ENCODE measurements around the gene GRAMD2B. TPM values are rescaled to one million over a fixed set of nuclear protein-coding genes. Genes with fewer than 3 reads are reported as not detected.

Gene GRAMD2B
- total RNA-seq, 2 donors from 2014 or later: 41.1 to 45.0 TPM

- Histone ChIP-seq H3K4me1 (peaks cover 0 to 7% of the 10 kb centered on the region in 2 donors), H3K36me3 (peaks cover 96% of the 10 kb centered on the region), H3K9me3 (no peaks in the 10 kb centered on the region), H3K27me3 (no peaks in the 10 kb centered on the region), H3K27ac (peak overlapping the region; percentile 22 to 40), H3K4me3 (no peak overlapping the region)
- no peak for DNase-seq (ENCODE audit: low spot score)
- TF ChIP-seq CTCF (IDR thresholded peaks at IDR 0.05): no peak
Measured at GRCh38 chr5:126488443-126489065, 65.3 kb downstream of the GRAMD2B start.

- TF ChIP-seq CTCF (IDR thresholded peaks at IDR 0.05): no peak
Measured at GRCh38 chr5:126490167-126490940, 67.1 kb downstream of the GRAMD2B start.

GRCh38 chr5:126492939-126493338, 69.7 kb downstream of the GRAMD2B start:
- peaks cover 57% of the 10 kb centered on the region for H3K36me3 ChIP-seq
- no peaks in the 10 kb centered on the region for H3K9me3 ChIP-seq
- no peak overlapping the region for H3K4me3 ChIP-seq
- TF ChIP-seq CTCF (IDR thresholded peaks at IDR 0.05): peak in 1 of 2 donors; percentile 48
- H3K4me1 ChIP-seq: no peaks in the 10 kb centered on the region
- no peak for DNase-seq (ENCODE audit: low spot score)
- H3K27ac ChIP-seq: no peak overlapping the region
- H3K27me3 ChIP-seq: no peaks in the 10 kb centered on the region

More at GRCh38 chr5:126490167-126490940, 67.1 kb downstream of the GRAMD2B start:
- H3K4me3 ChIP-seq: no peak overlapping the region
- H3K36me3 ChIP-seq: peaks cover 83% of the 10 kb centered on the region
- H3K9me3 ChIP-seq: no peaks in the 10 kb centered on the region
- H3K27ac ChIP-seq: peak overlapping the region; percentile 18
- no peak for DNase-seq (ENCODE audit: low spot score)
- H3K27me3 ChIP-seq: no peaks in the 10 kb centered on the region
- peaks cover 0 to 7% of the 10 kb centered on the region in 2 donors for H3K4me1 ChIP-seq

GRCh38 chr5:126494393-126494792, 71.2 kb downstream of the GRAMD2B start:
- Histone ChIP-seq H3K27ac (no peak overlapping the region), H3K9me3 (no peaks in the 10 kb centered on the region), H3K36me3 (peaks cover 42% of the 10 kb centered on the region), H3K27me3 (no peaks in the 10 kb centered on the region), H3K4me1 (no peaks in the 10 kb centered on the region), H3K4me3 (no peak overlapping the region)
- no peak for DNase-seq (ENCODE audit: low spot score)
- no peak for TF ChIP-seq CTCF (IDR thresholded peaks at IDR 0.05)

GRCh38 chr5:126497506-126497905, 74.3 kb downstream of the GRAMD2B start:
- no peak for TF ChIP-seq CTCF (IDR thresholded peaks at IDR 0.05)
- no peak for DNase-seq (ENCODE audit: low spot score)
- Histone ChIP-seq H3K4me3 (no peak overlapping the region), H3K9me3 (no peaks in the 10 kb centered on the region), H3K27ac (no peak overlapping the region), H3K4me1 (peaks cover 0 to under 1% of the 10 kb centered on the region in 2 donors), H3K36me3 (peaks cover 12% of the 10 kb centered on the region), H3K27me3 (no peaks in the 10 kb centered on the region)

Data from right atrium auricular region (tissue), 2 donors.